H9 (cell line): ENCODE results near the gene FOXF2. TPM values are rescaled to one million over a fixed set of nuclear protein-coding genes. Genes with fewer than 3 reads are reported as not detected.

Experiments
- DNase-seq: peaks from one replicate; pipeline ENCODE4 v3.0.0-alpha.2; 2017
- H2AFZ ChIP-seq: one replicate; pipeline ENCODE4 v1.6.1; 2013; ENCODE audit warnings: mild to moderate bottlenecking, low read length, control low read depth, moderate library complexity
- H2AK5ac ChIP-seq: 2 replicates; pipeline ENCODE4 v1.6.1; 2013; ENCODE audit warnings: low read length, control low read depth, mixed read lengths; ENCODE audit not compliant: insufficient read length
- H2BK120ac ChIP-seq: one replicate; pipeline ENCODE4 v1.6.1; 2013; ENCODE audit warnings: low read depth, mild to moderate bottlenecking, low read length, control low read depth, inconsistent platforms; ENCODE audit not compliant: poor library complexity, severe bottlenecking
- H2BK12ac ChIP-seq: 2 replicates; pipeline ENCODE4 v1.6.1; 2013; ENCODE audit warnings: low read length, control low read depth, mixed read lengths, low read depth; ENCODE audit not compliant: insufficient read length
- H2BK15ac ChIP-seq: 2 replicates; pipeline ENCODE4 v1.6.1; 2013; ENCODE audit warnings: low read depth, low read length, control low read depth
- H2BK20ac ChIP-seq: one replicate; pipeline ENCODE4 v1.6.1; 2013; ENCODE audit warnings: low read depth, mild to moderate bottlenecking, low read length, control low read depth, inconsistent platforms; ENCODE audit not compliant: poor library complexity, severe bottlenecking
- H2BK5ac ChIP-seq: 2 replicates; pipeline ENCODE4 v1.6.1; 2013; ENCODE audit warnings: low read length, control low read depth, mixed read lengths; ENCODE audit not compliant: insufficient read length
- H3K14ac ChIP-seq: 2 replicates; pipeline ENCODE4 v1.6.1; 2013; ENCODE audit warnings: low read length, control low read depth; ENCODE audit not compliant: insufficient read depth
- H3K18ac ChIP-seq: 2 replicates; pipeline ENCODE4 v1.6.1; 2013; ENCODE audit warnings: low read depth, mild to moderate bottlenecking, mixed read lengths, low read length, control low read depth; ENCODE audit not compliant: insufficient read length
- H3K23ac ChIP-seq: 2 replicates; pipeline ENCODE4 v1.6.1; 2013; ENCODE audit warnings: low read length, control low read depth, mixed read lengths, low read depth; ENCODE audit not compliant: insufficient read length
- H3K23me2 ChIP-seq: 2 replicates; pipeline ENCODE4 v1.6.1; 2013; ENCODE audit warnings: low read depth, mild to moderate bottlenecking, mixed read lengths, low read length, control low read depth; ENCODE audit not compliant: insufficient read length, poor library complexity, severe bottlenecking
- H3K27ac ChIP-seq: 2 replicates; pipeline ENCODE4 v1.5.1; 2013; ENCODE audit warnings: low read length, control low read depth, mixed read lengths, low read depth; ENCODE audit not compliant: insufficient read length
- H3K27me3 ChIP-seq: 2 replicates; pipeline ENCODE4 v1.6.1; 2013; ENCODE audit warnings: low read length, control low read depth, inconsistent platforms; ENCODE audit not compliant: insufficient read depth
- H3K4ac ChIP-seq: 2 replicates; pipeline ENCODE4 v1.6.1; 2013; ENCODE audit warnings: low read depth, mild to moderate bottlenecking, control low read depth, inconsistent platforms, low read length, moderate library complexity
- H3K4me1 ChIP-seq: 2 replicates; pipeline ENCODE4 v1.6.1; 2013; ENCODE audit warnings: low read length, control low read depth, inconsistent platforms; ENCODE audit not compliant: insufficient read depth
- H3K4me2 ChIP-seq: 2 replicates; pipeline ENCODE4 v1.6.1; 2013; ENCODE audit warnings: low read length, control low read depth, mixed read lengths; ENCODE audit not compliant: insufficient read length, insufficient read depth
- H3K56ac ChIP-seq: 2 replicates; pipeline ENCODE4 v1.6.1; 2013; ENCODE audit warnings: low read depth, mild to moderate bottlenecking, mixed read lengths, low read length, control low read depth; ENCODE audit not compliant: insufficient read length
- H3K79me1 ChIP-seq: 2 replicates; pipeline ENCODE4 v1.6.1; 2013; ENCODE audit warnings: low read depth, mild to moderate bottlenecking, moderate library complexity, low read length, control low read depth, inconsistent platforms; ENCODE audit not compliant: insufficient read depth, poor library complexity, severe bottlenecking
- H3K79me2 ChIP-seq: 2 replicates; pipeline ENCODE4 v1.6.1; 2013; ENCODE audit warnings: low read length, control low read depth, inconsistent platforms; ENCODE audit not compliant: insufficient read depth
- H3K9ac ChIP-seq: 2 replicates; pipeline ENCODE4 v1.6.1; 2013; ENCODE audit warnings: low read length, control low read depth, mixed read lengths; ENCODE audit not compliant: insufficient read length; ENCODE audit errors: extremely low read depth
- H3K9me3 ChIP-seq: one replicate; pipeline ENCODE4 v1.6.1; 2013; ENCODE audit warnings: low read depth, low read length, inconsistent platforms; ENCODE audit not compliant: control insufficient read depth
- H3T11ph ChIP-seq: one replicate; pipeline ENCODE4 v1.6.1; 2013; ENCODE audit warnings: mild to moderate bottlenecking, low read length, control low read depth, inconsistent platforms
- H4K20me1 ChIP-seq: one replicate; pipeline ENCODE4 v1.6.1; 2013; ENCODE audit not compliant: control insufficient read depth, insufficient read length, insufficient read depth
- H4K5ac ChIP-seq: 2 replicates; pipeline ENCODE4 v1.6.1; 2013; ENCODE audit warnings: low read depth, mild to moderate bottlenecking, mixed read lengths, low read length, control low read depth; ENCODE audit not compliant: insufficient read length
- H4K8ac ChIP-seq: replicated peaks from 2 replicates; pipeline ENCODE4 v1.6.1; 2013; ENCODE audit warnings: low read length, control low read depth, mixed read lengths, low read depth; ENCODE audit not compliant: insufficient read length
- H4K91ac ChIP-seq: 2 replicates; pipeline ENCODE4 v1.6.1; 2013; ENCODE audit warnings: low read depth, mild to moderate bottlenecking, moderate library complexity, mixed read lengths, low read length, control low read depth; ENCODE audit not compliant: insufficient read length
- H3K27ac Mint-ChIP-seq, 3 experiments: 2 replicates in 2 of 3; 3 replicates in 1 of 3; pipeline ENCODE4 v1.8.0; 2020 to 2021; ENCODE audit warnings: mixed read lengths in 3 of 3, mild to moderate bottlenecking in 1 of 3, moderate library complexity in 1 of 3
- H3K27me3 Mint-ChIP-seq: 2 replicates; pipeline ENCODE4 v1.8.0; 2021; ENCODE audit warnings: low read depth, mild to moderate bottlenecking, moderate library complexity, mixed read lengths
- H3K36me3 Mint-ChIP-seq, 3 experiments: 2 replicates in 2 of 3; 3 replicates in 1 of 3; pipeline ENCODE4 v1.8.0; 2020 to 2021; ENCODE audit warnings: low read depth in 3 of 3, mixed read lengths in 3 of 3; ENCODE audit not compliant: insufficient read depth in 1 of 3
- H3K4me1 Mint-ChIP-seq, 2 experiments: 2 replicates each; pipeline ENCODE4 v1.8.0; 2020; ENCODE audit warnings: mixed read lengths in 2 of 2
- H3K4me3 Mint-ChIP-seq, 2 experiments: 2 replicates in 1 of 2; 3 replicates in 1 of 2; pipeline ENCODE4 v1.8.0; 2020 to 2021; ENCODE audit warnings: mild to moderate bottlenecking in 2 of 2, mixed read lengths in 2 of 2, moderate library complexity in 1 of 2
- H3K9me3 Mint-ChIP-seq, 2 experiments: 2 replicates in 1 of 2; 3 replicates in 1 of 2; pipeline ENCODE4 v1.8.0; 2020; ENCODE audit warnings: mild to moderate bottlenecking in 2 of 2, mixed read lengths in 2 of 2, moderate library complexity in 1 of 2
- WGBS: extraction: QIAGEN DNeasy Blood & Tissue Kit; methylation state at CpG from one replicate; pipeline ENCODE4 v1.1.7; 2013; ENCODE audit warnings: missing lambda C conversion rate, low lambda C conversion rate, mixed read lengths; ENCODE audit not compliant: insufficient read length; ENCODE audit errors: extremely low coverage; 5-methylcytosine and 5-hydroxymethylcytosine counted together
- total RNA-seq: library from RNA; stranded (reverse); gene quantifications from 2 replicates; pipeline ENCODE4 v1.2.1, GENCODE V29; 2021
- TF ChIP-seq, protein P1 (sequence below): fragments of 200-600 bp; sonication (generic); conservative IDR thresholded peaks from 3 replicates; pipeline ENCODE4 v1.8.0; 2021; ENCODE audit warnings: antibody characterized with exemption, mild to moderate bottlenecking

Gene FOXF2
- total RNA-seq, 1 experiment from 2014 or later: not detected

- Histone ChIP-seq H2BK20ac (no peak overlapping the region), H3K14ac (no peak overlapping the region), H2BK5ac (no peak overlapping the region), H2AK5ac (no peak overlapping the region), H3K9me3 (no peaks in the 10 kb centered on the region), H3K79me2 (no peaks in the 10 kb centered on the region), H3K23ac (no peak overlapping the region), H2BK12ac (no peak overlapping the region), H4K20me1 (no peaks in the 10 kb centered on the region), H3K27ac (no peak overlapping the region), H2BK15ac (no peak overlapping the region), H4K5ac (no peak overlapping the region), H3K9ac (no peak overlapping the region), H3K4me2 (peak overlapping the region; percentile 47), H3K27me3 (peaks cover 88% of the 10 kb centered on the region), H2BK120ac (no peak overlapping the region), H4K91ac (no peak overlapping the region), H3K79me1 (no peaks in the 10 kb centered on the region), H3K4ac (no peak overlapping the region), H3K56ac (no peak overlapping the region), H3K23me2 (peaks cover 5% of the 10 kb centered on the region), H3K4me1 (no peaks in the 10 kb centered on the region), H3K18ac (no peak overlapping the region), H2AFZ (no peak overlapping the region), H4K8ac (no peak overlapping the region), H3T11ph (no peak overlapping the region)
- H3K27ac Mint-ChIP-seq: no peak overlapping the region
- peak overlapping the region; percentile 48 to 78 for H3K4me3 Mint-ChIP-seq
- no CpG with 5 or more reads among the region's 36 CpGs for WGBS
- TF ChIP-seq, protein P1, sequence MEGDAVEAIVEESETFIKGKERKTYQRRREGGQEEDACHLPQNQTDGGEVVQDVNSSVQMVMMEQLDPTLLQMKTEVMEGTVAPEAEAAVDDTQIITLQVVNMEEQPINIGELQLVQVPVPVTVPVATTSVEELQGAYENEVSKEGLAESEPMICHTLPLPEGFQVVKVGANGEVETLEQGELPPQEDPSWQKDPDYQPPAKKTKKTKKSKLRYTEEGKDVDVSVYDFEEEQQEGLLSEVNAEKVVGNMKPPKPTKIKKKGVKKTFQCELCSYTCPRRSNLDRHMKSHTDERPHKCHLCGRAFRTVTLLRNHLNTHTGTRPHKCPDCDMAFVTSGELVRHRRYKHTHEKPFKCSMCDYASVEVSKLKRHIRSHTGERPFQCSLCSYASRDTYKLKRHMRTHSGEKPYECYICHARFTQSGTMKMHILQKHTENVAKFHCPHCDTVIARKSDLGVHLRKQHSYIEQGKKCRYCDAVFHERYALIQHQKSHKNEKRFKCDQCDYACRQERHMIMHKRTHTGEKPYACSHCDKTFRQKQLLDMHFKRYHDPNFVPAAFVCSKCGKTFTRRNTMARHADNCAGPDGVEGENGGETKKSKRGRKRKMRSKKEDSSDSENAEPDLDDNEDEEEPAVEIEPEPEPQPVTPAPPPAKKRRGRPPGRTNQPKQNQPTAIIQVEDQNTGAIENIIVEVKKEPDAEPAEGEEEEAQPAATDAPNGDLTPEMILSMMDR: no peak
- DNase-seq: no peak
- peaks cover 94% of the 10 kb centered on the region for H3K27me3 Mint-ChIP-seq
- H3K9me3 Mint-ChIP-seq: peaks cover 2 to 14% of the 10 kb centered on the region in 2 experiments; a peak in 4 of 5 replicates
- H3K36me3 Mint-ChIP-seq: no peaks in the 10 kb centered on the region
- peaks cover 22 to 33% of the 10 kb centered on the region in 2 experiments for H3K4me1 Mint-ChIP-seq
These were observed 577 bp upstream of the FOXF2 start for GRCh38 chr6:1388630-1389368.
